Endothelial cell of umbilical vein (primary cell): ENCODE results near the gene TRAPPC4. TPM values are rescaled to one million over a fixed set of nuclear protein-coding genes. Genes with fewer than 3 reads are reported as not detected.
A peak's percentile ranks its signal among the peaks of the same experiment; 100 is the strongest.

Experiments used
- BruUV-seq: library from RNA; stranded (reverse); fragments of 400-500 nt; replicated peaks from 2 replicates; lab custom pipeline; 2021; lab: Mats Ljungman, UMichigan
- CTCF ChIA-PET: fragments of 300-600, 350-600 bp; sonication (Branson Sonifier 250); formaldehyde crosslinking; loops from one replicate; lab custom pipeline; 2021; ENCODE audit warnings: antibody characterized with exemption, inconsistent platforms; lab: Charles Lee
- POLR2A ChIA-PET: fragments of 300-600, 350-600 bp; sonication (Branson Sonifier 250); formaldehyde crosslinking; loops from one replicate; lab custom pipeline; 2021; ENCODE audit warnings: antibody characterized with exemption, inconsistent platforms; lab: Charles Lee
- DNase-seq: peaks from one replicate; pipeline ENCODE4 v3.0.0-alpha.2; 2011; ENCODE audit warnings: low read depth, low spot score
- FAIRE-seq: peaks from 2 replicates; lab custom pipeline; 2011; peaks lifted over from hg19 to GRCh38; lab: Jason Lieb, UNC
- H2AFZ ChIP-seq: 2 replicates; pipeline ENCODE4 v1.6.0; 2012; ENCODE audit warnings: low read depth, low read length, control low read depth, inconsistent platforms
- H3K27ac ChIP-seq: 2 replicates; pipeline ENCODE4 v1.5.1; 2011; ENCODE audit warnings: low read depth, mild to moderate bottlenecking, control low read depth, low read length, moderate library complexity; ENCODE audit not compliant: insufficient read depth
- H3K27me3 ChIP-seq, 2 experiments: 2 replicates each; pipeline versions ENCODE4 v1.6.0 to v1.6.1; 2011; ENCODE audit warnings: low read length in 2 of 2, mixed read lengths in 1 of 2; ENCODE audit not compliant: control insufficient read depth in 2 of 2, insufficient read depth in 2 of 2
- H3K36me3 ChIP-seq, 2 experiments: 2 replicates in 1 of 2; 3 replicates in 1 of 2; pipeline ENCODE4 v1.5.1; 2011; ENCODE audit warnings: low read length in 2 of 2, mild to moderate bottlenecking in 1 of 2, moderate library complexity in 1 of 2; ENCODE audit not compliant: control insufficient read depth in 2 of 2, insufficient read depth in 2 of 2; ENCODE audit errors: extremely low read depth in 1 of 2
- H3K4me1 ChIP-seq: 3 replicates; pipeline ENCODE4 v1.5.1; 2011; ENCODE audit warnings: mild to moderate bottlenecking, low read length; ENCODE audit not compliant: control insufficient read depth, insufficient read depth; ENCODE audit errors: extremely low read depth
- H3K4me2 ChIP-seq: 2 replicates; pipeline ENCODE4 v1.6.1; 2011; ENCODE audit warnings: low read length, control low read depth, mixed read lengths; ENCODE audit not compliant: insufficient read depth
- H3K4me3 ChIP-seq, 3 experiments: fragments of 200-600 bp in 1 of 3; sonication (generic), shearing (Covaris generic) in 1 of 3; replicated peaks in 1 of 3; 2 replicates each; pipeline ENCODE4 v1.5.1; 2011 to 2016; ENCODE audit warnings: control low read depth in 3 of 3, low read length in 3 of 3, mild to moderate bottlenecking in 2 of 3, inconsistent platforms in 1 of 3, low read depth in 1 of 3, moderate library complexity in 1 of 3; ENCODE audit not compliant: insufficient read depth in 1 of 3
- H3K79me2 ChIP-seq: 2 replicates; pipeline ENCODE4 v1.6.0; 2012; ENCODE audit warnings: low read length, inconsistent platforms; ENCODE audit not compliant: control insufficient read depth, insufficient read depth
- H3K9ac ChIP-seq: replicated peaks from 2 replicates; pipeline ENCODE3; 2011; ENCODE audit warnings: low read length, control low read depth; ENCODE audit not compliant: insufficient read depth; ENCODE audit errors: extremely low read depth
- H3K9me1 ChIP-seq: replicated peaks from 3 replicates; pipeline ENCODE4 v1.6.0; 2011; ENCODE audit warnings: mild to moderate bottlenecking, low read length; ENCODE audit not compliant: control insufficient read depth, insufficient read depth; ENCODE audit errors: extremely low read depth
- H3K9me3 ChIP-seq: replicated peaks from 2 replicates; pipeline ENCODE4 v1.5.1; 2012; ENCODE audit warnings: low read length, inconsistent platforms; ENCODE audit not compliant: control insufficient read depth, insufficient read depth
- H4K20me1 ChIP-seq: replicated peaks from 2 replicates; pipeline ENCODE3; 2011; ENCODE audit warnings: mild to moderate bottlenecking, low read length; ENCODE audit not compliant: control insufficient read depth, insufficient read depth; ENCODE audit errors: extremely low read depth
- EZH2 ChIP-seq: IDR thresholded peaks from 2 replicates; pipeline ENCODE4 v1.6.1; 2012; ENCODE audit warnings: borderline replicate concordance, low read depth, mild to moderate bottlenecking, moderate library complexity, low read length, inconsistent platforms; ENCODE audit not compliant: severe bottlenecking
- MYC ChIP-seq: IDR thresholded peaks from one replicate; pipeline ENCODE4 v1.6.1; 2011; ENCODE audit warnings: mild to moderate bottlenecking, low read depth, low read length
- POLR2A ChIP-seq: IDR thresholded peaks from 2 replicates; pipeline ENCODE4 v1.6.1; 2012; ENCODE audit warnings: low read depth, mild to moderate bottlenecking, control low read depth, low read length
- POLR2AphosphoS5 ChIP-seq: IDR thresholded peaks from 2 replicates; pipeline ENCODE4 v1.6.1; 2012; ENCODE audit warnings: low read depth, mild to moderate bottlenecking, control low read depth, low read length, moderate library complexity; ENCODE audit not compliant: insufficient read depth
- dilution Hi-C: fragments of 300-500 bp; cut with MboI; formaldehyde crosslinking; loops from one replicate; pipeline ENCODE4 v1.15.0; 2019; ENCODE audit warnings: low sequenced_read_pairs; ENCODE audit not compliant: extremely low pct_ligation_motif_present
- intact Hi-C: fragments of 100-400 bp; cut with micrococcal nuclease; formaldehyde crosslinking; loops from one replicate; pipeline ENCODE4 v1.10.0; 2022
- polyA plus RNA-seq, 4 experiments: library from polyadenylated mRNA; depleted of rRNA in 3 of 4; stranded (reverse) in 3 of 4; unstranded in 1 of 4; fragments of >200 nt; gene quantifications; 2 replicates each; pipeline versions ENCODE4 v1.2.1 to v1.2.3, GENCODE V29; 2011 to 2012; ENCODE audit warnings: missing spikeins in 1 of 4
- total RNA-seq: library from RNA; stranded (reverse); gene quantifications from 2 replicates; pipeline ENCODE4 v1.2.3, GENCODE V29; 2021

Gene TRAPPC4
- total and polyA plus RNA-seq, 2 donors (not counting 3 experiments of a cell fraction or from before 2014, with no cell fraction given), result 64.2 to 224 TPM

DNA sequence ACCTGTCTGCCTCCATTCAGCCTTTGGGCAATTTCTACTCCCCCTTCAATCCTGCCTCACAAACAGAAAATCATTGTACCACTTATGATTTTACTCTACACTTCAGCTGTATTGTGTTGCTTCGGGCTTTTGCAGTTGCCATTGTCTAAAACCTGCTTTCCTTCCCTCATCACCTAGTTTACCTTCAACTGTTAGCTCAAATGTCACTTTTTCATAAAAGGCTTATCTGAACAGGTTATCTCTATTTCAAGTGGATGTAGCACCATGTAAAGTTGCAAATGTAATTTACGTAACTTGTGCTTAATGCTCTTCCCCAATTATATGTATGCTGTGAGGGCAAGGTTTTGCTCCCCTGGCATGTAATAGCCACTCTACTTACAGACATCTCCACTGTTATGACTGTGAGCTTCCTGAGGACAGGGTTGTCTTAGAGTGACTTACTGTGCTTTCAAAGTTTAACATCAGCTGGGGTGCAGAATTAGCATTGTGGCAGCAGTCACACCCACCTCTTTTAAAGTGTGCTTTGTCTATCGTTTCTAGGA is 5.9 kb upstream of the TRAPPC4 start:
- H4K20me1 ChIP-seq, result no peaks in the 10 kb centered on the region
- no TSS peak for BruUV-seq
- no peak overlapping the region for H2AFZ ChIP-seq
- H3K4me3 ChIP-seq, result no peak overlapping the region
- TF ChIP-seq POLR2AphosphoS5, result no peak
- TF ChIP-seq EZH2, result no peak
- peaks cover 10% of the 10 kb centered on the region for H3K4me1 ChIP-seq
- H3K9me3 ChIP-seq, result no peaks in the 10 kb centered on the region
- no peaks in the 10 kb centered on the region for H3K9me1 ChIP-seq
- ChIA-PET CTCF (interaction anchor here (0.6 kb wide), 1 partner anchor 261 kb away, joined by 3 read pairs; no protein-coding TSS in a partner anchor), POLR2A (no interaction called here)
- peaks cover 19 to 21% of the 10 kb centered on the region in 2 experiments for H3K36me3 ChIP-seq
- no peaks in the 10 kb centered on the region for H3K27me3 ChIP-seq
- H3K4me2 ChIP-seq, result no peak overlapping the region
- H3K9ac ChIP-seq, result no peak overlapping the region
- dilution Hi-C loops, result no loop called here
- peaks cover 24% of the 10 kb centered on the region for H3K79me2 ChIP-seq
- DNase-seq, result no peak
- no peak overlapping the region for H3K27ac ChIP-seq
- FAIRE-seq, result no peak
- intact Hi-C loops, result no loop called here

DNA sequence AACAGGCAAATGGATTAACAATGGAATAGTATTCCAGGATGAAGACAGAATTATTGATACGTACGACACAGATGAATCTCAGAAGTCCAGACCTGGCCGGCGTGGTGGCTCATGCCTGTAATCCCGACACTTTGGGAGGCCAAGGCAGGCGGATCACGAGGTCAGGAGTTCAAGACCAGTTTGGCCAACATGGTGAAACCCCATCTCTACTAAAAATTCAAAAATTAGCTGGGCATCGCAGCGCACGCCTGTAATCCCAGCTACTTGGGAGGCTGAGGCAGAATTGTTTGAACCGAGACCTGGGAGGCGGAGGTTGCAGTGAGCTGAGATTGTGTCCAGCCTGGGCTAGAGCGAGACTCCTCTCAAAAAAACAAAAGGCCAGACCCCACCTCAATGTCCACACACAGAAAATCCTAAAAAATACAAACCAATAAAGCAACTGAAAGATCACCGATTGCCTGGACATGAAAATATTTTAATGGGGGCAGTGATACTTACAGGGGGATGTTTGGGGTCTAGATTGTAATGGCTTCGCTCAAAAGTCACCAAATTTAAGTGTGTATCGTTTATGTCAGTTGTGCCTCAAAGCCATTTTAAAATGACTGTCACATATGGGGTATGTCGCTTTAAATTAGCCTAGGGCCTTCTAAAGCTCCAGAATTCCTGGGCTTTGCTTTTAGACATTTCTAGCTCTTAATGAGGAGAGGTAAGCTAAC is 4.2 kb upstream of the TRAPPC4 start:
- Histone ChIP-seq H3K4me3 (no peak overlapping the region), H3K9ac (no peak overlapping the region), H3K4me2 (no peak overlapping the region), H3K9me1 (no peaks in the 10 kb centered on the region), H2AFZ (no peak overlapping the region), H3K36me3 (peaks cover 19 to 21% of the 10 kb centered on the region in 2 experiments), H3K27me3 (no peaks in the 10 kb centered on the region), H3K9me3 (no peaks in the 10 kb centered on the region), H3K4me1 (peaks cover 10% of the 10 kb centered on the region), H3K27ac (no peak overlapping the region), H3K79me2 (peaks cover 34% of the 10 kb centered on the region), H4K20me1 (no peaks in the 10 kb centered on the region)
- FAIRE-seq (no peak), DNase-seq (no peak)
- dilution Hi-C loops, result no loop called here
- ChIA-PET POLR2A (no interaction called here), CTCF (interaction anchor here (1.0 to 1.5 kb wide), 2 partner anchors 13 to 86 kb away, joined by 3 to 4 read pairs; no protein-coding TSS in a partner anchor)
- BruUV-seq, result no TSS peak
- TF ChIP-seq POLR2A, result peak; percentile 43
- no peak for TF ChIP-seq MYC
- intact Hi-C loops, result no loop called here
